T-cell (primary cell): ENCODE results near the gene ADAMTS10. TPM values are rescaled to one million over a fixed set of nuclear protein-coding genes. Genes with fewer than 3 reads are reported as not detected.

Source experiments
- ATAC-seq, 4 experiments: fragments of 200-7000 bp in 3 of 4; fragments of 150-1000 bp in 1 of 4; cut with Tn5 transposase; replicated peaks in 1 of 4; 1 replicate in 3 of 4; 2 replicates in 1 of 4; pipeline ENCODE4 v1.10.0; 2021; ENCODE audit warnings: moderate library complexity in 3 of 4, mild to moderate bottlenecking in 2 of 4, moderate number of reproducible peaks in 1 of 4
- CTCF ChIA-PET, 2 donors: fragments of 300-600 bp; sonication (Branson Sonifier 250); formaldehyde crosslinking; loops; one replicate each; lab custom pipeline; 2022; ENCODE audit warnings: antibody characterized with exemption in 2 of 2; lab: Charles Lee
- POLR2A ChIA-PET, 2 donors: fragments of 300-600 bp; sonication (Branson Sonifier 250); formaldehyde crosslinking; loops; one replicate each; lab custom pipeline; 2022; ENCODE audit warnings: antibody characterized with exemption in 2 of 2; lab: Charles Lee
- DNase-seq, 35 experiments: peaks; one replicate each; pipeline versions ENCODE4 v3.0.0 to v3.0.0-alpha.2; 2013 to 2023
- H3K27ac ChIP-seq: one replicate; pipeline ENCODE4 v1.5.1; 2013; ENCODE audit warnings: low read length
- H3K27me3 ChIP-seq, 2 experiments: replicated peaks in 1 of 2; 1 replicate in 1 of 2; 2 replicates in 1 of 2; pipeline versions ENCODE4 v1.6.1 to v1.7.0; 2013; ENCODE audit warnings: low read length in 1 of 2, mixed read lengths in 1 of 2; ENCODE audit not compliant: control insufficient read depth in 2 of 2, insufficient read depth in 2 of 2; ENCODE audit errors: extremely low read depth in 1 of 2
- H3K36me3 ChIP-seq, 2 donors: 1 replicate in 1 of 2; 2 replicates in 1 of 2; pipeline versions ENCODE4 v1.6.1 to v1.7.0; 2013; ENCODE audit warnings: low read length in 1 of 2; ENCODE audit not compliant: control insufficient read depth in 2 of 2, insufficient read depth in 1 of 2; ENCODE audit errors: extremely low read depth in 1 of 2
- H3K4me1 ChIP-seq, 2 experiments: 1 replicate in 1 of 2; 2 replicates in 1 of 2; pipeline versions ENCODE4 v1.6.1 to v1.7.0; 2013; ENCODE audit warnings: low read length in 2 of 2, mixed read lengths in 1 of 2; ENCODE audit not compliant: insufficient read depth in 2 of 2, control insufficient read depth in 1 of 2; ENCODE audit errors: extremely low read depth in 1 of 2
- H3K4me3 ChIP-seq, 2 donors: 1 replicate in 1 of 2; 2 replicates in 1 of 2; pipeline versions ENCODE4 v1.5.1 to v1.7.0; 2013; ENCODE audit warnings: mild to moderate bottlenecking in 2 of 2, low read length in 1 of 2, moderate library complexity in 1 of 2; ENCODE audit not compliant: control insufficient read depth in 1 of 2; ENCODE audit errors: extremely low read depth in 1 of 2
- H3K9me3 ChIP-seq: 2 replicates; pipeline ENCODE4 v1.7.0; 2013
- H3K27ac Mint-ChIP-seq, 2 donors: one replicate each; pipeline ENCODE4 v1.8.0; 2020 to 2021; ENCODE audit warnings: mild to moderate bottlenecking in 2 of 2, mixed read lengths in 2 of 2
- H3K27me3 Mint-ChIP-seq, 2 donors: one replicate each; pipeline ENCODE4 v1.8.0; 2021 to 2022; ENCODE audit warnings: mixed read lengths in 2 of 2
- H3K36me3 Mint-ChIP-seq: one replicate; pipeline ENCODE4 v1.8.0; 2021; ENCODE audit warnings: mixed read lengths
- H3K4me1 Mint-ChIP-seq, 3 donors: one replicate each; pipeline ENCODE4 v1.8.0; 2020 to 2022; ENCODE audit warnings: mixed read lengths in 3 of 3, mild to moderate bottlenecking in 1 of 3
- H3K4me3 Mint-ChIP-seq, 3 donors: one replicate each; pipeline ENCODE4 v1.8.0; 2020 to 2022; ENCODE audit warnings: mild to moderate bottlenecking in 3 of 3, mixed read lengths in 3 of 3, moderate library complexity in 3 of 3
- H3K9me3 Mint-ChIP-seq, 3 donors: one replicate each; pipeline ENCODE4 v1.8.0; 2020 to 2022; ENCODE audit warnings: mixed read lengths in 3 of 3
- WGBS: methylation state at CpG from one replicate; pipeline ENCODE4 v1.1.5; 2013; ENCODE audit warnings: missing lambda C conversion rate; ENCODE audit not compliant: insufficient coverage; 5-methylcytosine and 5-hydroxymethylcytosine counted together
- total RNA-seq, 35 experiments: library from RNA in 6 of 35; stranded (reverse) in 6 of 35; fragments of 120-200 nt in 1 of 35; gene quantifications; one replicate each; pipeline versions ENCODE4 v1.2.1 to v1.2.4 and lab custom pipeline; 2013 to 2026

ADAMTS10 gene
- total RNA-seq, 5 donors from 2014 or later (not counting 1 experiment from before 2014, with no cell fraction given): 57.2 to 103 (median 80.1) TPM

DNA sequence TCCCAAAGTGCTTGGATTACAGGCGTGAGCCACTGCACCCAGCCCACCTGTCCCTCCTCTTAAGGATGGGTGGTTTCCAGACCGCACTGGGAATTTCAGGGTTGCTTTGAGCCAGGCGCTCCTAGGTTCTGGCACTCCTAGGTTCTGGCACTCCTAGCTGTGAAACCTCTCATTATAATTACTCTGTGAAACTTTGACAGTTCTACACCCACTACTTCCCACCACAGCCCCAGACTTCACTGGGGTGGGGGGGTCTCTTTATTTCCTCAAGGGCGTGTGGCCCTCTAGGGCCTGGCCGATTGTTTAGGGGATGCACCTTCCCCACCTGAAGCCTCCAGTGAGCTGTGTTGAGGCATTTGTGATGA is 2.3 kb upstream of the ADAMTS10 start:
- Mint-ChIP-seq H3K9me3 (no peaks in the 10 kb centered on the region), H3K4me3 (peak overlapping the region; percentile 28 to 77 (median 49)), H3K36me3 (no peaks in the 10 kb centered on the region), H3K27ac (peak overlapping the region; percentile 81 to 83), H3K4me1 (peaks cover 41 to 52% (median 49%) of the 10 kb centered on the region in 3 donors), H3K27me3 (peaks cover 0 to 4% of the 10 kb centered on the region in 2 donors)
- no peak overlapping the region for H3K27ac ChIP-seq
- POLR2A ChIA-PET: interaction anchor here (0.6 kb wide), 2 partner anchors 47 to 743 kb away, joined by 3 to 5 read pairs; no protein-coding TSS in a partner anchor
- ATAC-seq: peak in 1 of 4 experiments; percentile 39
- H3K27me3 ChIP-seq: peaks cover 0 to 13% of the 10 kb centered on the region in 2 experiments
- DNase-seq: peak in 4 of 35 experiments; percentile 23 to 50 (median 27)
- no peaks in the 10 kb centered on the region for H3K36me3 ChIP-seq
- no peak overlapping the region for H3K4me3 ChIP-seq
- peaks cover 10 to 51% of the 10 kb centered on the region in 2 experiments for H3K4me1 ChIP-seq
- CTCF ChIA-PET: interaction anchor here in 1 of 2 donors (0.6 to 2.2 kb wide), 5 partner anchors 8 to 36 kb away, joined by 3 to 8 read pairs (median 3); no protein-coding TSS in a partner anchor
- H3K9me3 ChIP-seq: no peaks in the 10 kb centered on the region
- no CpG with 5 or more reads among the region's 5 CpGs for WGBS

DNA sequence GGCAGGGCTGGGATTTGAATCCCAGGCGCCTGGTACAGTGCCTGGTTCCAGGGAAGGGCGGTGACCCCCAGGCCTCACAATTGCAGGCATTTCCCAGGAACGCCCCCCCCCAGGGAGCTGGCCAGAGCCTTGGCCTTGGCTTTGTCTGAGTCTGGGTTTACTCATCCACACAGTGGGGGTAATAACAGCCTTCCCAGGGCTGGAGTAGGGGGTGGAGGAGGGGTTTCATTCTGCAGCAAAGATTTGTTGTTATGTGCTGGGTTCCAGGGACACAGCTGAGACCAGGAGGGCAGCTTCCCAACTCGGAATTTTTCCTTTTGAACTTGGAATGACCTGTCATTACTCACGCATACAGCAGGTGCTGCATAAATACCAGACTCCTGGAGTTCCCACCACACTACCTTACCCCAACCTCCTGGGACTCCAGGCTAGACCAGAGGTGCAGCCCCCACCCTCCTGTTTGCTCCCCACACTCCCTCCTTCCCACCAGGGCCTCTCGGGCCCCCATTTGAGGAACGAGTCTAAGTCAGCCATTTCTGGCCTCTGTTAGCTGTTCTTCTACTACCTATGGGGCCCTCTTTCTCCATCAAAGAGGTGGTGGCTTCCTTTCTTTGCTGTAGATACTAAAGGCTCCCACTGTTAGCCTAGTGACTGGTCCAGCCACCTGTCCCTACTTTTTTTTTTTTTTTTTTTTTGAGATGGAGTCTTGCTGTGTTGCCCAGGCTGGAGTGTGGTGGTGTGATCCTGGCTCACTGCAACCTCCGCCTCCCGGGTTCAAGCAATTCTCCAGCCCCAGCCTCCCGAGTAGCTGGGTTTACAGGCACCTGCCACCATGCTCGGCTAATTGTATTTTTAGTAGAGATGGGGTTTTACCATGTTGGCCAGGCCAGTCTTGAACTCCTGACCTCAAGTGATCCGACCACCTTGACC is 1.6 kb upstream of the ADAMTS10 start:
- ATAC-seq: peak in 3 of 4 experiments; percentile 10 to 36 (median 18)
- H3K27ac ChIP-seq: peak overlapping the region; percentile 29
- peaks cover 10 to 51% of the 10 kb centered on the region in 2 experiments for H3K4me1 ChIP-seq

DNA sequence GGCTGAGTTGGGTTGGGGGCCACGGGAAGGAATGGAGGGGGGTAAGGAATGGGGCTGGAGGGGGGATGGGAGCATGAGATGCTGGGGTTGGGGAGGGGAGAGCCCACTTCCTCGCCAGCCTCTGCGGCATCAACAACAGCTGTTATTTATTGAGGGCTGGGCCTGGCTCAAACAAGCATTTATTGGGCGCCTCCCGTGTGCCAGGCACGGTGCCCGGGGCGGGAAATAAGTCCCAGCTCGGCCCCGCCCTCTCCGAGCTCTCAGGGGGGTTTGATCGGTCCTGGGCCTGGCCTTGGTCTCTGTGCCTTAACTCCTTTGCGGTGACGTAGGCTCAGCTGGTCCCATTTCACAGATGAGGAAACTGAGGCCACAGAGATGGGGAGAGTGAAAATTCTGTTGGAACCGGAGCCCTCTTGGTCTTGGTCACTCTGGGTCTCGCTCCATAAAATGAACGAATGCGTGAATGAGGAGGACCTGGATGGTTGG is 919 bp upstream of the ADAMTS10 start:
- H3K27me3 Mint-ChIP-seq: peaks cover 0 to 4% of the 10 kb centered on the region in 2 donors
- POLR2A ChIA-PET: no interaction called here
- ATAC-seq: no peak

More for the DNA sequence above, 1.6 kb upstream of the ADAMTS10 start:
- H3K9me3 ChIP-seq: no peaks in the 10 kb centered on the region
- H3K4me3 Mint-ChIP-seq: peak overlapping the region; percentile 65 to 77 (median 70)
- peaks cover 43 to 57% (median 52%) of the 10 kb centered on the region in 3 donors for H3K4me1 Mint-ChIP-seq
- ChIA-PET POLR2A (interaction anchor here in 1 of 2 donors (0.6 kb wide), 1 partner anchor 743 kb away, joined by 5 read pairs; no protein-coding TSS in a partner anchor), CTCF (interaction anchor here in 1 of 2 donors (0.6 to 2.2 kb wide), 5 partner anchors 17 to 36 kb away, joined by 3 to 8 read pairs (median 3); no protein-coding TSS in a partner anchor)
- H3K27ac Mint-ChIP-seq: peak overlapping the region; percentile 66 to 81
- H3K27me3 ChIP-seq: peaks cover 0 to 13% of the 10 kb centered on the region in 2 experiments
- no peak overlapping the region for H3K4me3 ChIP-seq
- peak in 2 of 35 experiments; percentile 16 to 39 for DNase-seq
- no peaks in the 10 kb centered on the region for H3K9me3 Mint-ChIP-seq
- 41% methylated on average over 4 of the region's 12 CpGs for WGBS
- H3K36me3 Mint-ChIP-seq: peaks cover 4% of the 10 kb centered on the region
- no peaks in the 10 kb centered on the region for H3K36me3 ChIP-seq
- peaks cover 0 to 4% of the 10 kb centered on the region in 2 donors for H3K27me3 Mint-ChIP-seq

DNA sequence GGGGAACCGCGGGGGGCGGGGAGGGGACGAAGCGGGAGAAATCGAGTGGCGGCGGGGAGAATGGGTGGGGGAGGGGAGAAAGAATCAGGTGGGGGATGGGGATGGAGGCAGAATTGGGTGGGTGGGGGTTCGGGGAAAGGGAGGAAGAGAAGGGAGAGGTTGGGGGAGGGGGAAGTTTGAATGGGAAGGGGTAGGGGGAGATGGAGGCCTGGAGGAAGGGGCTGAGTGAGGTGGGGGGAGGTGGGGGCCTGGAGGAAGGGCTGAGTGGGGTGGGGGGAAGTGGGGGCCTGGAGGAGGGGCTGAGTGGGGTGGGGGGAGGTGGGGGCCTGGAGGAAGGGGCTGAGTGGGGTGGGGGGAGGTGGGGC is 403 bp upstream of the ADAMTS10 start:
- Mint-ChIP-seq H3K27ac (no peak overlapping the region), H3K4me3 (peak overlapping the region in 1 of 3 donors; percentile 77), H3K36me3 (peaks cover 4% of the 10 kb centered on the region)

More for the DNA sequence above, 919 bp upstream of the ADAMTS10 start:
- H3K4me1 Mint-ChIP-seq: peaks cover 44 to 64% (median 57%) of the 10 kb centered on the region in 3 donors
- peak in 13 of 35 experiments; percentile 4 to 38 (median 18) for DNase-seq
- no peaks in the 10 kb centered on the region for H3K9me3 Mint-ChIP-seq
- H3K27ac ChIP-seq: peak overlapping the region; percentile 29
- H3K27me3 ChIP-seq: peaks cover 0 to 13% of the 10 kb centered on the region in 2 experiments
- peak overlapping the region; percentile 55 to 77 (median 65) for H3K4me3 Mint-ChIP-seq
- peaks cover 4% of the 10 kb centered on the region for H3K36me3 Mint-ChIP-seq
- 57% methylated on average over 17 of the region's 18 CpGs for WGBS
- H3K27ac Mint-ChIP-seq: peak overlapping the region; percentile 27 to 81
- no peaks in the 10 kb centered on the region for H3K9me3 ChIP-seq
- H3K36me3 ChIP-seq: no peaks in the 10 kb centered on the region
- peaks cover 10 to 51% of the 10 kb centered on the region in 2 experiments for H3K4me1 ChIP-seq
- no peak overlapping the region for H3K4me3 ChIP-seq
- CTCF ChIA-PET: interaction anchor here in 1 of 2 donors (0.7 to 1.4 kb wide), 2 partner anchors 16 to 31 kb away, joined by 3 to 4 read pairs; no protein-coding TSS in a partner anchor

DNA sequence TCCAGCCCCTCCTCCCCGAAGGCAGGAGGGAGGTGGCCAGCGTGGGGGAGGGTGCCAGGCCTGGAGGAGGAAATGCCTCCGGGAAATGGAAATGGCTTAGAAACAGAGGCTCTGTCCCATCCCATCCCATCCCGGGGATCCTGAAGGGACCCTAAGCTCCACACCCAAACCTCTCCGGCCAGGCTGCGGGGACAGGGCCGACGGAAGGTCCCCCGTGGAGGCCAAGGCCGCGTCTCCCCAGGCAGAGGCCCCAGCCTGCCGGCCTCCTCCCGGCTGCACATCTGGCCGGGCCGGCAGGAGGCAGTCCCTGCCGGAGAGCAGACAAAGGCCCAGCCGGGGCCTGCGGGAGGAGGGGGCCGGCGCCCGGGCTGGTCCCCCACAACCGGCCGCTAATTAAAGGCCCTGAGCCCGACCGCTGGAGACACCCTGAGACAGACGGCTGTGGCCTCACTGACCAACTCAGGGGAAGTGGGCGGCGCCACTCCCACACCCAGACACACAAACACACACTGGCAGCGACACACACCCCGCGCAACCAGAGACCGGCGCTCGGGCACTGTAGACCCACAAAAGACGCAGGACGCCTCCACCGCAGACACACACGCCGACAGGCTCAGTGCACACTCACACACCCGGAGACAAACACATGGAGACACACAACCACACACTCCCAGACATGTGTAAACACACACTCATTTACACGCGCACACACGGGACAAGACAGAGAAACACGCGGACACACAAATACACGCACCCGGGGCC is 1.1 kb downstream of the ADAMTS10 start:
- peaks cover 0 to 16% of the 10 kb centered on the region in 2 experiments for H3K27me3 ChIP-seq
- DNase-seq (peak in 4 of 35 experiments; percentile 15 to 28 (median 20)), ATAC-seq (peak in 2 of 4 experiments; percentile 27 to 29)
- peak overlapping the region; percentile 77 to 99 for H3K4me3 ChIP-seq
- peaks cover 33 to 50% (median 46%) of the 10 kb centered on the region in 3 donors for H3K4me1 Mint-ChIP-seq
- ChIA-PET POLR2A (no interaction called here), CTCF (no interaction called here)
- H3K36me3 Mint-ChIP-seq: peaks cover 12% of the 10 kb centered on the region
- H3K36me3 ChIP-seq: peaks cover 7 to 15% of the 10 kb centered on the region in 2 donors
- H3K4me1 ChIP-seq: peaks cover 10 to 41% of the 10 kb centered on the region in 2 experiments
- no peaks in the 10 kb centered on the region for H3K9me3 Mint-ChIP-seq
- WGBS: 13% methylated on average over 38 of the region's 47 CpGs
- H3K27ac Mint-ChIP-seq: peak overlapping the region; percentile 82 to 94
- peaks cover 0 to 4% of the 10 kb centered on the region in 2 donors for H3K27me3 Mint-ChIP-seq
- H3K27ac ChIP-seq: no peak overlapping the region
- H3K4me3 Mint-ChIP-seq: peak overlapping the region; percentile 92 to 99 (median 94)
- H3K9me3 ChIP-seq: no peaks in the 10 kb centered on the region

More for the DNA sequence above, 403 bp upstream of the ADAMTS10 start:
- no peak for ATAC-seq
- Histone ChIP-seq H3K4me3 (no peak overlapping the region), H3K36me3 (peaks cover 0 to 3% of the 10 kb centered on the region in 2 donors), H3K27me3 (peaks cover 0 to 13% of the 10 kb centered on the region in 2 experiments), H3K9me3 (no peaks in the 10 kb centered on the region), H3K4me1 (peaks cover 10 to 49% of the 10 kb centered on the region in 2 experiments), H3K27ac (no peak overlapping the region)
- Mint-ChIP-seq H3K4me1 (peaks cover 43 to 62% (median 56%) of the 10 kb centered on the region in 3 donors), H3K9me3 (no peaks in the 10 kb centered on the region), H3K27me3 (peaks cover 0 to 4% of the 10 kb centered on the region in 2 donors)
- no peak for DNase-seq
- 0% methylated on average over 1 of the region's 9 CpGs for WGBS
- ChIA-PET POLR2A (no interaction called here), CTCF (interaction anchor here in 1 of 2 donors (0.7 to 1.4 kb wide), 2 partner anchors 15 to 30 kb away, joined by 3 to 4 read pairs; no protein-coding TSS in a partner anchor)
